ENCODE data around the gene ZNF764. TPM values are rescaled to one million over a fixed set of nuclear protein-coding genes. Genes with fewer than 3 reads are reported as not detected.
A peak's percentile ranks its signal among the peaks of the same experiment; 100 is the strongest.

Gene ZNF764
- total and polyA plus RNA-seq, 9 of the 15 experiments (the other 6 are each of a cell fraction or from before 2014, with no cell fraction given): 0.69 to 10.1 (median 4.1) TPM

- TF ChIP-seq SIN3B (IDR thresholded peaks at IDR 0.05; ENCODE audit: low read depth): peak; percentile 67
- TF ChIP-seq NCOR1 (IDR thresholded peaks at IDR 0.05): 0 out of 2 replicates have a peak, but pooled peaks have one; percentile 23
- no peak for TF ChIP-seq POLR3A (IDR thresholded peaks at IDR 0.05; ENCODE audit: borderline replicate concordance, extremely low read depth, insufficient read depth, insufficient read length)
- 0 out of 2 replicates have a peak, but pooled peaks have one; percentile 40 for TF ChIP-seq FOXM1 (IDR thresholded peaks at IDR 0.05; ENCODE audit: low read depth)
- TF ChIP-seq FOXM1 (CRISPR knock-in tag; IDR thresholded peaks at IDR 0.05; ENCODE audit: low read depth): 0 out of 2 replicates have a peak, but pooled peaks have one; percentile 61
- TF ChIP-seq RCOR1 (IDR thresholded peaks at IDR 0.05; ENCODE audit: borderline replicate concordance in 1 of 2, low read depth in 2 of 2, low read length in 2 of 2): no peak
- peak in 1 of 2 experiments; percentile 9; a peak in 1 of 4 replicates for TF ChIP-seq RAD21 (CRISPR knock-in tag; conservative IDR thresholded peaks at IDR 0.05 in 1 of 2, IDR thresholded peaks at IDR 0.05 in 1 of 2)
- no peak for TF ChIP-seq NUFIP1 (IDR thresholded peaks at IDR 0.05; ENCODE audit: partially characterized antibody)
- no peak for TF ChIP-seq ZFP30 (CRISPR knock-in tag; IDR thresholded peaks at IDR 0.05; ENCODE audit: borderline replicate concordance)
- no peak for TF ChIP-seq RBM34 (IDR thresholded peaks at IDR 0.05; ENCODE audit: borderline replicate concordance, insufficient read depth, low read length)
- peak; percentile 70; the same call in 1 of the 2 replicates for TF ChIP-seq ZBTB7A (IDR thresholded peaks at IDR 0.05; ENCODE audit: borderline replicate concordance, control insufficient read depth, low read depth, low read length)
- no peak for TF ChIP-seq NFATC3 (IDR thresholded peaks at IDR 0.05)
- peak; percentile 70 for TF ChIP-seq RB1 (IDR thresholded peaks at IDR 0.05; ENCODE audit: low read depth)
- TF ChIP-seq SAP30 (IDR thresholded peaks at IDR 0.05; ENCODE audit: borderline replicate concordance, insufficient read depth, low read depth, low read length, poor library complexity, severe bottlenecking): peak; percentile 98
- TF ChIP-seq MYNN (IDR thresholded peaks at IDR 0.05): 0 out of 2 replicates have a peak, but pooled peaks have one; percentile 34
- TF ChIP-seq MYNN (CRISPR knock-in tag; IDR thresholded peaks at IDR 0.05): no peak
- no peak for TF ChIP-seq ZNF589 (CRISPR knock-in tag; IDR thresholded peaks at IDR 0.05; ENCODE audit: low read depth)
- no peak for TF ChIP-seq SRF (CRISPR knock-in tag; IDR thresholded peaks at IDR 0.05)
- no peak for TF ChIP-seq TARDBP (IDR thresholded peaks at IDR 0.05)
- TF ChIP-seq PRDM10 (IDR thresholded peaks at IDR 0.05; ENCODE audit: partially characterized antibody): peak; percentile 55
- TF ChIP-seq ZSCAN29 (IDR thresholded peaks at IDR 0.05): no peak
- peak; percentile 51; the same call in 1 of the 2 replicates for TF ChIP-seq BRD4 (IDR thresholded peaks at IDR 0.05)
- peak; percentile 46 for TF ChIP-seq CCNT2 (IDR thresholded peaks at IDR 0.05; ENCODE audit: borderline replicate concordance, extremely low read depth, insufficient read length, low read depth, low read length)
- no peak for TF ChIP-seq DLX4 (CRISPR knock-in tag; IDR thresholded peaks at IDR 0.05)
Measured at GRCh38 chr16:30571445-30572322, 13.5 kb upstream of the ZNF764 start, which contains the start of gene ZNF688 (continued).

Data from K562 (cell line).